K562 (cell line): Measurements from ENCODE around the gene RPTOR. TPM values are rescaled to one million over a fixed set of nuclear protein-coding genes. Genes with fewer than 3 reads are reported as not detected.
A peak's percentile ranks its signal among the peaks of the same experiment; 100 is the strongest.

Experiments
- CHD4 ChIP-seq: fragments of 200-600 bp; sonication (generic); IDR thresholded peaks from 3 replicates; pipeline ENCODE4 v1.6.1; 2012; ENCODE audit warnings: low read depth, mild to moderate bottlenecking, mixed read lengths, low read length, inconsistent platforms; ENCODE audit not compliant: insufficient read depth, insufficient replicate concordance, poor library complexity, severe bottlenecking
- CREB5 ChIP-seq: fragments of 250-450 bp; sonication (Bioruptor Pico); IDR thresholded peaks from 2 replicates; pipeline ENCODE4 v1.5.0; 2020; ENCODE audit warnings: mild to moderate bottlenecking
- DEAF1 ChIP-seq: fragments of 450-650 bp; formaldehyde crosslinking; IDR thresholded peaks from 2 replicates; pipeline ENCODE4 v1.4.0; 2020; ENCODE audit warnings: mild to moderate bottlenecking, moderate library complexity
- DNMT1 ChIP-seq: fragments of 450-650 bp; IDR thresholded peaks from 2 replicates; pipeline ENCODE4 v1.6.1; 2016; ENCODE audit warnings: antibody characterized with exemption, mild to moderate bottlenecking
- ESRRB ChIP-seq: fragments of 250-450 bp; sonication (Bioruptor Pico); IDR thresholded peaks from 2 replicates; pipeline ENCODE4 v1.5.0; 2020; ENCODE audit warnings: mild to moderate bottlenecking, moderate library complexity, borderline replicate concordance
- GTF2E2 ChIP-seq: fragments of 200-800 bp; sonication (Bioruptor generic); IDR thresholded peaks from 2 replicates; pipeline ENCODE4 v1.6.1; 2016; ENCODE audit warnings: missing genetic modification characterization, missing compliant biosample characterization
- RERE ChIP-seq: sonication (generic); formaldehyde crosslinking; IDR thresholded peaks from 2 replicates; pipeline ENCODE4 v1.8.0; 2023; ENCODE audit warnings: missing genetic modification reagents, mild to moderate bottlenecking, borderline replicate concordance
- SREBF1 ChIP-seq: fragments of 150-350 bp; IDR thresholded peaks from 2 replicates; pipeline ENCODE4 v1.6.1; 2014; ENCODE audit warnings: antibody characterized with exemption, low read depth, low read length, borderline replicate concordance
- SRSF7 ChIP-seq: fragments of 200-400 bp; formaldehyde crosslinking; optimal IDR thresholded peaks from 2 replicates; pipeline ENCODE3; 2017; ENCODE audit warnings: mild to moderate bottlenecking, low read depth, low read length
- ZNF143 ChIP-seq: sonication (generic); formaldehyde crosslinking; IDR thresholded peaks from 2 replicates; pipeline ENCODE4 v1.9.0; 2022; ENCODE audit warnings: mild to moderate bottlenecking, missing genetic modification reagents
- ZNF449 ChIP-seq: fragments of 250-450 bp; sonication (Bioruptor Pico); IDR thresholded peaks from 2 replicates; pipeline ENCODE4 v1.8.0; 2022; ENCODE audit warnings: moderate library complexity, mild to moderate bottlenecking, inconsistent platforms
- ZNF695 ChIP-seq: fragments of 450-650 bp; formaldehyde crosslinking; IDR thresholded peaks from 2 replicates; pipeline ENCODE4 v1.4.0; 2020; ENCODE audit warnings: mild to moderate bottlenecking, moderate library complexity
- ZNF696 ChIP-seq: fragments of 250-450 bp; sonication (Bioruptor Pico); conservative IDR thresholded peaks from 2 replicates; pipeline ENCODE4 v1.4.0; 2020; ENCODE audit warnings: mild to moderate bottlenecking, moderate library complexity
- ZNF766 ChIP-seq: fragments of 200-800 bp; sonication (Bioruptor generic); conservative IDR thresholded peaks from 2 replicates; pipeline ENCODE4 v1.6.1; 2016; ENCODE audit warnings: missing genetic modification characterization, missing compliant biosample characterization
- ZNF830 ChIP-seq: fragments of 250-450 bp; sonication (Bioruptor Pico); IDR thresholded peaks from 2 replicates; pipeline ENCODE4 v1.5.0; 2021; ENCODE audit warnings: mild to moderate bottlenecking
- polyA plus RNA-seq, 8 experiments: library from polyadenylated mRNA; depleted of rRNA in 4 of 8; stranded (reverse) in 5 of 8; unstranded in 3 of 8; fragments of >200 nt; fragmentation: Nextera tagmentation in 2 of 8; fragmentation: Illumina TruSeq in 1 of 8; extraction: Ambion mirVana in 2 of 8; extraction: Trizol in 1 of 8; gene quantifications; 2 replicates each; pipeline versions ENCODE4 v1.2.1 to v1.2.3, GENCODE V29; 2011 to 2014; ENCODE audit warnings: inconsistent platforms in 1 of 8, missing spikeins in 1 of 8
- total RNA-seq, 7 experiments: library from RNA; depleted of rRNA in 6 of 7; stranded (reverse); fragments of >200 nt in 6 of 7; fragmentation: Illumina TruSeq in 2 of 7; extraction: Trizol in 2 of 7; gene quantifications; 2 replicates each; pipeline versions ENCODE4 v1.2.1 to v1.2.3, GENCODE V29; 2011 to 2021; ENCODE audit warnings: low replicate concordance in 1 of 7

RPTOR gene
- total and polyA plus RNA-seq, 9 of the 15 experiments (the other 6 are each of a cell fraction or from before 2014, with no cell fraction given) = 0.24 to 54.1 (median 10.2) TPM

- peak; percentile 30; the same call in 1 of the 2 replicates for TF ChIP-seq GTF2E2 (tag)
- TF ChIP-seq SREBF1 = peak; percentile 49; the same call in 1 of the 2 replicates
- TF ChIP-seq SRSF7 = no peak
- TF ChIP-seq ZNF695 (CRISPR knock-in tag) = no peak
- no peak for TF ChIP-seq DNMT1
- peak; percentile 92 for TF ChIP-seq ZNF143 (CRISPR knock-in tag)
- TF ChIP-seq RERE = no peak
- no peak for TF ChIP-seq ZNF696 (CRISPR knock-in tag)
- TF ChIP-seq ZNF766 (CRISPR knock-in tag) = peak; percentile 80
- TF ChIP-seq ZNF449 (CRISPR knock-in tag) = no peak
- no peak; the same call in 1 of the 2 replicates for TF ChIP-seq ZNF830 (CRISPR knock-in tag)
- no peak for TF ChIP-seq ESRRB (CRISPR knock-in tag)
- no peak for TF ChIP-seq CHD4
- TF ChIP-seq DEAF1 (CRISPR knock-in tag) = no peak
- TF ChIP-seq CREB5 = no peak
Measured at GRCh38 chr17:80544655-80545498, at the start of gene RPTOR (continued).
